GM21576 (cell line): ENCODE data around the gene SMARCD2.

Experiments used
- ATAC-seq: cut with Tn5 transposase; IDR thresholded peaks from one replicate; pipeline ENCODE4 v1.9.1; 2021; ENCODE audit warnings: mild to moderate bottlenecking, moderate library complexity; ENCODE audit not compliant: unreplicated experiment

Gene SMARCD2

GRCh38 chr17:63833026-63833740 lies 9.3 kb downstream of the SMARCD2 start:
- no peak for ATAC-seq

- ATAC-seq = no peak
Measured at GRCh38 chr17:63832455-63832854, 10.0 kb downstream of the SMARCD2 start.

- no peak for ATAC-seq
Measured at GRCh38 chr17:63832014-63832413, 10.5 kb downstream of the SMARCD2 start.

- ATAC-seq = no peak
Measured at GRCh38 chr17:63831505-63831904, 11.0 kb downstream of the SMARCD2 start.

GRCh38 chr17:63830904-63831491 lies 11.5 kb downstream of the SMARCD2 start:
- ATAC-seq = no peak

GRCh38 chr17:63830278-63830677 lies 12.2 kb downstream of the SMARCD2 start:
- ATAC-seq = no peak

- no peak for ATAC-seq
Measured at GRCh38 chr17:63828936-63829335, 13.5 kb downstream of the SMARCD2 start.

GRCh38 chr17:63827801-63828221 lies 14.7 kb downstream of the SMARCD2 start:
- ATAC-seq = no peak

- ATAC-seq = peak; percentile 84
Measured at GRCh38 chr17:63827002-63827800, 15.3 kb downstream of the SMARCD2 start, which contains the start of the genes FTSJ3 and PSMC5. Gene FTSJ3, minus strand, starts transcription at chr17:63827663. Its CDS starts 761 bp downstream, at chr17:63826902. Gene PSMC5, plus strand, starts transcription at chr17:63827431. Its CDS starts 60 bp downstream, at chr17:63827491.

GRCh38 chr17:63826468-63827001 lies 15.9 kb downstream of the SMARCD2 start:
- peak; percentile 6 for ATAC-seq

- no peak for ATAC-seq
Measured at GRCh38 chr17:63824362-63824761, 18.1 kb downstream of the SMARCD2 start.

- no peak for ATAC-seq
Measured at GRCh38 chr17:63823659-63824331, 18.7 kb downstream of the SMARCD2 start.

- ATAC-seq = no peak
Measured at GRCh38 chr17:63822537-63822936, 19.9 kb downstream of the SMARCD2 start.

- ATAC-seq = no peak
Measured at GRCh38 chr17:63821804-63822203, 20.7 kb downstream of the SMARCD2 start.

- ATAC-seq = no peak
Measured at GRCh38 chr17:63820963-63821561, 21.4 kb downstream of the SMARCD2 start.

- ATAC-seq = no peak
Measured at GRCh38 chr17:63819585-63820537, 22.6 kb downstream of the SMARCD2 start.

GRCh38 chr17:63819131-63819530 lies 23.4 kb downstream of the SMARCD2 start:
- ATAC-seq = no peak

- no peak for ATAC-seq
Measured at GRCh38 chr17:63817736-63818385, 24.6 kb downstream of the SMARCD2 start.

GRCh38 chr17:63816669-63817068 lies 25.8 kb downstream of the SMARCD2 start:
- no peak for ATAC-seq
